GM18520 (cell line): ENCODE measurements around the gene MMP2.

Experiments
- ATAC-seq: cut with Tn5 transposase; IDR thresholded peaks from one replicate; pipeline ENCODE4 v1.9.1; 2021; ENCODE audit not compliant: unreplicated experiment

Gene MMP2

DNA sequence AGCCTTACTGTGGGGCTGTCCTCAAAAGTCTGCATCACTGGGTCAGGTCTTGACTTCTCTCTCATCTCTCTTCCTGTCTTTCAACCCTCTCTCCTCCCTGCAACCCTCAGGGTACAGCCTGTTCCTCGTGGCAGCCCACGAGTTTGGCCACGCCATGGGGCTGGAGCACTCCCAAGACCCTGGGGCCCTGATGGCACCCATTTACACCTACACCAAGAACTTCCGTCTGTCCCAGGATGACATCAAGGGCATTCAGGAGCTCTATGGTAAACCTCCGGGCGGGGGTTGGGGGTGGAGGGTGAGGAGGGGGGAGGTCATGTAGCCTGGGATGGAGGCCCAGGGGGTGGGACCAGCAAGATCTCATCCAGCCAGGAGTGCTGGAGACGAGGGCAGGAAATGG is 12.7 kb downstream of the MMP2 start:
- ATAC-seq = no peak

DNA sequence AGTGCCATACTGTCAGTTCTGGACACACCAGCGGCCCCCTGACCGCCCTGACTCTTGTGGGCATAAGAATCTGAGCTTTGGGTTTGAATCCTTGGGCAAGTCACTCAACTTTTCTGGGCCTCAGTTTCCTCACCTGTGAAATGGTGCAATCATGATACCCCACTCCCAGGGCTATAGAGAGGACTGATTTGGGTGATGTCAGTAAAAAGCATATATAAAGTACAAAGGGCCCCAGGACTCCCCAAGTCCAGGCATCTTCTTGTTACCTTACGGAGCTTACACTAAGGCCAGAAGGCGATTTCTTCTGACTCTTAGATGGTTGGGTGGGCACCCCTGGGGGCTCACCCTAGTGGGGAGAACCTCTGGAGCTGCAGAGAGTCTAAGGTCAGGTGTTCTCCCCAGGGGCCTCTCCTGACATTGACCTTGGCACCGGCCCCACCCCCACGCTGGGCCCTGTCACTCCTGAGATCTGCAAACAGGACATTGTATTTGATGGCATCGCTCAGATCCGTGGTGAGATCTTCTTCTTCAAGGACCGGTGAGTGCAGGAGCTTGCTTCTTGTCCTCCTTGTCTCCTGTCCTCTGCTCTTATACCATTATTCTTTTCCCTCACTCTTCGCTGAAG is 13.9 kb downstream of the MMP2 start:
- ATAC-seq = no peak

DNA sequence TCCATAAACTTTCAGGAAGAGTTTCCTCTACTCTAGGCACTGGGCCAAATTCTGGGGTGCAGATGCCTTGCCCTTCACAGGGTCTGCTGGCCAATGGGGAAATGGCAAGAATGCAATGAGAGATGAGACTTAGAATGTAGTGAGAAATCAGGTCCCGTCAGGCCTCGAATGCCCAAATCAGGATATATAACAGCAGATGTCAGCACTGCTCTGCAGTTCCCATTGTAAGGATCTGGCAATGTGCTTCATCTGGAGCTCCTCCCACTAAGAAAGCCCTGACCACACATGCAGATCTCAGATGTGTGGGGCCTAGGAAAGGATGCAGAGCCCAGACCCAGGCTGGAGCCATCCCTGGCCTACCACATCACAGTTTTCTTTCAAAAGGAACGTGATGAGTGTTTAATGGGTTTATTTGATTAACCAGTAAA is 16.0 kb downstream of the MMP2 start:
- ATAC-seq = no peak

DNA sequence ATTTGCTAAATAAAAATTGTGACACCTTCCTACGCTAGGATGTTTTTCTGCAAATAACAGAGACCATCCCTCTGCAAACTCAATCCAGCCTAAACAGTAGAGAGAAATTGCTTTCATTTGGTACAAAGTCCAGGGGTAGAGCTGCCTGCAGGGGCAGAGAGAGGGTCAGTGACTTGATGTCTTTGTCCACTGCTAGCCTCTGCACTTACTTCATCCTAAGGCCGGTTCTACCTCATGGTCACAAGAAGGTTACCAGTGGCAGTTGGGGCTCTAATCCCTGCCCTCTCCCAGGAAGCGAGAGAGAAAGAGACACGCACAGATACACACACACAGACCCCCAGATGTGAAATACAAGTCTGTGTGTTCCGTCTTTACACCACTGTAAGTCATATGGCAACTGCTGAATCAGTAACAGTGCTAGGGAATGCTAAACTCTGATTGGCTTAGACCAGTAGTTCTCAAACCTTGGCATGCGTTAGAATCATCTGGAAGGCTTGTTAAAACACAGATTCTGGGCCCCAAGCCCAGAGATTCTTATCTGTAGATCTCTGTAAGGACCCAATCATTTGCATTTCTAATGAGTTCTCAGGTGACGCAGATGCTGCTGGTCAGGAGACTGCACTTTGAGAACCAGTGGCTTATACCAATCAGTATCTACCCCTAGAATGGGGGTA is 16.8 kb downstream of the MMP2 start:
- no peak for ATAC-seq

DNA sequence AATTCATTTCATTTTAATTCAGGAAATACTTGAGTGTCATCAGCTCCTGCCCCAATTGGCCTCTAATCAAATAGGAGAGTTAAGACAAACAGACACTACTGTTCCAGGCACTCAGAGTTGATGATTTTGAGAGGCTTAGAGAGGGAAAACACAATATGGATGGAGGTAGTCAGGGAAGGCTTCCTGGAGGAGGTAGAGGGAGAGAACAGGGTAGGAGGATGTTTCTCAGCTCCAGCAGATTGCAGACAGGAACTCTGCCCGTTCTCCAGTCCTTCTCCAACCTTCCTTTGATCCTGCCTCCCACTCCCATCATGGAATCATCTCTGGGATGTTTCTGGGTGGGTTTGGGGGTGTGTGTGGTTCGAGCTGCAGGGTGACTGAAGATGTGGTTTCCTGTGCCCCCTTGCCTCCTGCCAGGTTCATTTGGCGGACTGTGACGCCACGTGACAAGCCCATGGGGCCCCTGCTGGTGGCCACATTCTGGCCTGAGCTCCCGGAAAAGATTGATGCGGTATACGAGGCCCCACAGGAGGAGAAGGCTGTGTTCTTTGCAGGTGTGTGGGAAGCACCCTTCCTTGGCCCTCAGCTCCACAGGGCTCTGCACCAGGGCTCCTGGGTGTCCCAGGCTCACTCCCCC is 17.6 kb downstream of the MMP2 start:
- ATAC-seq = no peak

DNA sequence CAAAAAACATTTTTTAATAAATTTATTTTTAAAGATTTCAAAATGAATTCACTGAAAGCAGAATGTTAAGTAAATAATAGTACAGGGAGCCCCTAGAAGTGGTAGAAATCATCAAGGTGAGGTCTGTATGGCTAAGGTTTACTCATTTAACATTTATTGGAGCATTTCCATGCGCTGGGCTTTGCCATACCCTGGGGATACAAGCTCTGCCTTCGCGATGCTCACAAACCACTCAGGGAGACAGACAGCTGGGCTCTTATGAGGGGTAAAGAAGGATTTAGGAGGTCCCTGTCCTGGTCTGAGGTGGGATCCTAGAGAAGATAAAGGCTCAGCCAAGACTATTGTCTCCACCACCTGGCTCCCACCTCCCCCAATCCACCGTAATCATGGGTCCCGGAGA is 18.6 kb downstream of the MMP2 start:
- no peak for ATAC-seq

DNA sequence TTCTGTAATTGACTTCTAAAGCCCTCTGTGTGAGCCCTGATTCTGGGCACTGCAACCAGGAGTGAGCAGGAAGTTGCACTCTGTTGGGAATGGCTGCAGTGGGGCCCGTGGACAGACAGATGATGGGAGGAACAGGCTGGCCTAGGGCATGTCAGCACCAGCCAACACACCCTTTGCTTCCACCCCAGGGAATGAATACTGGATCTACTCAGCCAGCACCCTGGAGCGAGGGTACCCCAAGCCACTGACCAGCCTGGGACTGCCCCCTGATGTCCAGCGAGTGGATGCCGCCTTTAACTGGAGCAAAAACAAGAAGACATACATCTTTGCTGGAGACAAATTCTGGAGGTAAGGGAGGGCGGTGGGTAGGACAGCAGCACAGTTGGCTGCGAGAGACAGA is 19.1 kb downstream of the MMP2 start:
- no peak for ATAC-seq

DNA sequence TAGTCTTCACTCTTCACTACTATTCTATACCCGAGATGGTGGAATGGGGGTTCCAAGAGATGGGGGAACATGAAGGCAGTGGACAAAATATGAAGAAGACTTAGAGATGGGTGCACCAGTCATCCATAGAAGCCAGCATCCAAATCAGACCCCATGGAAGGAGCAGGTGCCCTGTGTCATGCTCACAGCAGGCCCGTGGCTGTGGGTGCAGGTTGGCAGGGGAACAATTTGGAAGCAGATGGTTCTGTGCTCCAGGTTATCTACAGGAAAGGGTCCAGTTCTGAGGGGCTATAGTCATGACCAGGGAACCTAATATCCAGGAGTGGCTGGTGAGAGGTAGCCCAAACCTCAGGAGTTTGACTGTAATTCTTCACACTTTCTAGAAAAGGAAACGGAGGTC is 20.3 kb downstream of the MMP2 start:
- no peak for ATAC-seq

DNA sequence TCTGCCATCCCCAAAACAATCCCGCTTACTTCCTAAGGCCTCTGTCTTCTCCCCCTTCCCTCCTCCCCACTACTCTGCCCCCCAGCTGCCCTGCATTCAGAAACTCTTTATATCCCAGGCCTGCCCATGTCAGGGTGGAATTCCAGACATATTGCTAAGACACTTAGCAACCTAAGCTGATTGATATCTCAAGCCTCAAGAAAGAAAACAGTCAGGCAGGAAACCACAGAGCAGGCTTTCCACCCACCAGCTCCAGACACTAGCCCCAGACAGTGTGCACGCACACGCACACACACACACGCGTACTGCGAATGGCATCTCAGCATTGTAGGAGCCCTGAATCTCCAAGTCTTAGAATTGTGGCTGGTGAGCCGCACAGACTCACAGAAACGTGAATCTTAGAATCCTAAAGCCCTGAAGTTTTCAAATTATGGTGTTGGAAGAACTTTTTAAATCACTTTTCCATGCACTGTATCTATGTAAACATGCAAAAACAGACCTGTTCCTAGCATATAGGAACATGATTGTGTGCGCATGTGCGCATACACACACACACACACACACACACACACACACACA is 21.0 kb downstream of the MMP2 start:
- ATAC-seq = no peak

DNA sequence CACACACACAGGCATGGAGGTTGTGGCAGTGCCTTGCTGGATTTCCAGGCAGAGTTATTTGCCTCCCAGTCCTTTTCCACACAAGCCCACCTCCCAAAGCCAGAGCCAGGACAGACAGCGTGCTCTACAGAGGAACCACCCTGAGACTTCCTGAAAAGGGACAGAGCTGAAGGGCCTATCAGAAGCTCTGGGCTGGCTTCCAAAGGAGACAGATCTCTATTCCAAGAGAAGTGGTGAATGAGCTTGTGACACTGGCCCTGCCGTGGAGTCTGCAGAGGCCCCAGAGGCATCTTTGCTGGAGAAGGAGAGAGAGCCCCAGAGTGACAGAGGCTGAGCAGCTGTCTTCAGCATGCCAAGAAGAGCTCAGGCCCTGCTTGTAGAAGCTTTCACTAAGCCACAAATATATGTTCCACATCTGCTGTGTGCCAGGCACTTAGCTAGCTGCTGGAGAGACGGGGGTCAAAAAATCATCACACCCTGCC is 21.6 kb downstream of the MMP2 start:
- ATAC-seq = no peak

DNA sequence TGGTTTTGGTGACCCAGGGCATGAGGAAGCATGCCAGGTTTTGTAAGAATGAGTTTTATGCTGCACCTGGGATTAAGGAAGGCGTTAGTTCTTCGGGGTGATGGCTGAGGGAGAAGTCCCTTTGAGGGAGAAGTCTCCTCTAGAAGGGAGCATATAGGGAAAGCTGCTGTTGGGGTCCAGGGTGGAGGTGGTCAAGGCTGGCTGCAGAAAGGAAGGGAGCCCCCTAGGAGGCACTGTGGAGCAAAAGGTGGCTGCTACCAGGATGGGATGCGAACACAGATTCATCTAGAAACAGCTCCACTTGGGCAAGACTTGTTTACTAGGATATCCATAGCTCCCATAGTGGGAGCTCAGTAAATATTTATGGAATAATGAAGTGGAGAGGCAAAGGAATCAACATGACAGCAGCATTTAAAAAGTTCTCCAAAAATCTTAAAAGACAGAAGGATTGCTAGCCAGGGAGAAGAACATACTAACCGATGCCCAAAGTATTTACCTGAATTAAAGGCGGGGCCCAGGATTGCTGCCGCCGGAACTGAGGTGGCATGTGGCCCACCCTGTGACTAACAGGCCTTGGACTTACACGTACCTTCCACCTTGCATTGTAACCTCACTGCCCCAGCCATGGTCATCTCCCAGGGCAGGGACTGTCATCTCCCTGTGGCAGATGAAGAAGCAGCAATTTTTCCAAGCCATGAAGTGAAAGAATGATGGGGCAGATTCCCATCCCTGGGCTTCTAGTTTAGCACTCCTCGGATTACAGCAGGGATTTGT is 22.7 kb downstream of the MMP2 start:
- no peak for ATAC-seq

DNA sequence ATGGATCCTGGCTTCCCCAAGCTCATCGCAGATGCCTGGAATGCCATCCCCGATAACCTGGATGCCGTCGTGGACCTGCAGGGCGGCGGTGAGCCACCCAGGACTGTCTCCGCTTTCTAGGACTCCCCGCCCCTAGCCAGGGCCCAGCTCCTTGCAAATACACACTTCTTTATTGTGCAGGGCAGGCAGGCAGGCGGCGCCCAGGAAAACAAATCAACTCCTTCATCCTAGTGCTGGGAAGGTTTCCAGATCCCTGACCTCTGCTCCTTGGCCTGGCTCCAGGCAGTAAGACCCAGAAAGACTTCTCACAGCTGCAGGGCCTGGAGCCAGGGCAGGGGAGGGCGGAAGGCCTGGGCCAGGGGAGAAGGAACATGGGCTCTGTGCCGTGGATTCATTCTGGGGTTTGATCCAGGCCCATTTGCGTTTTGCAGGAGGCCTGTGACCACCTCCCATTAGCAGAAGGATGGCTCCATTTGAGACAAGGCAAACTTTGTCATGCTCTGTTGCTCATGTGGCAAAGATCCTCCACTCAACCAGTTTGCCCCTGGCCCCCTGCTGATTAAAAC is 23.9 kb downstream of the MMP2 start:
- ATAC-seq = no peak

DNA sequence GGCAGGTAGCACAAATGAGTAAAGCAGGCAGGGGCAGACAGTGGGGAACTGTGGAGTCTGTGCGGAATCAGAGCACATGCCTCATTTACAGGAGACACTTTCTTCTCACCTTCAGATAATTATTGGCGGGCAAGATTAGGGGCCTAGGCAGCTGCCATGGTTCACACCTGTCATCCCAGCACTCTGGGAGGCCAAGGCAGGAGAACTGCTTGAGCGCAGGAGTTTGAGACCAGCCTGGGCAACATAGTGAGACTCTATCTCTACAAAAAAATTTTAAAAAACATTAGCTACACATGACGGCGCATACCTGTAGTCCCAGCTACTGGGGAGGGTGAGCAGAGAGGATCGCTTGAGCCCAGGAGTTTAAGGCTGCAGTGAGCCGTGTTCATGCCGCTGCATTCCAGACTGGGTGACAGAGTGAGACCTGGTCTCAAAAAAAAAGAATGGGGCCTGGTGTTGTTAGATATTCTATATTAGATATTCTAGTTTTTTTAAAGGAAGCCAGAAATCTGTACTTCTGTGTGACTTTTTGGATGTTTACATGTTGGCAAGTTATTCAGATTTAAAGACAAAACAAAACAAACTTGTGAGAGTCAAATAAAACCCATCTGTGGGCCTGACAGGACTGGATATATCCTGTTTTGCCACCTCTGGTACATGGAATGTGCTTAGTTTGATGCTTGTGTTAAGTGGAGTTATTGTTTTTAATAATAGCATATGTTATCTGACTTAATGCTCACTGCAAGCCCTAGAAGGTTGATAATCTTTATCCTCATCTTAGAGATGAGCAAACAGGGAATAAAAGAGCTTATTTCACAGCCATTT is 24.9 kb downstream of the MMP2 start:
- ATAC-seq = no peak

DNA sequence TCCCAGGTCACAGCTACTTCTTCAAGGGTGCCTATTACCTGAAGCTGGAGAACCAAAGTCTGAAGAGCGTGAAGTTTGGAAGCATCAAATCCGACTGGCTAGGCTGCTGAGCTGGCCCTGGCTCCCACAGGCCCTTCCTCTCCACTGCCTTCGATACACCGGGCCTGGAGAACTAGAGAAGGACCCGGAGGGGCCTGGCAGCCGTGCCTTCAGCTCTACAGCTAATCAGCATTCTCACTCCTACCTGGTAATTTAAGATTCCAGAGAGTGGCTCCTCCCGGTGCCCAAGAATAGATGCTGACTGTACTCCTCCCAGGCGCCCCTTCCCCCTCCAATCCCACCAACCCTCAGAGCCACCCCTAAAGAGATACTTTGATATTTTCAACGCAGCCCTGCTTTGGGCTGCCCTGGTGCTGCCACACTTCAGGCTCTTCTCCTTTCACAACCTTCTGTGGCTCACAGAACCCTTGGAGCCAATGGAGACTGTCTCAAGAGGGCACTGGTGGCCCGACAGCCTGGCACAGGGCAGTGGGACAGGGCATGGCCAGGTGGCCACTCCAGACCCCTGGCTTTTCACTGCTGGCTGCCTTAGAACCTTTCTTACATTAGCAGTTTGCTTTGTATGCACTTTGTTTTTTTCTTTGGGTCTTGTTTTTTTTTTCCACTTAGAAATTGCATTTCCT is 26.5 kb downstream of the MMP2 start:
- no peak for ATAC-seq

DNA sequence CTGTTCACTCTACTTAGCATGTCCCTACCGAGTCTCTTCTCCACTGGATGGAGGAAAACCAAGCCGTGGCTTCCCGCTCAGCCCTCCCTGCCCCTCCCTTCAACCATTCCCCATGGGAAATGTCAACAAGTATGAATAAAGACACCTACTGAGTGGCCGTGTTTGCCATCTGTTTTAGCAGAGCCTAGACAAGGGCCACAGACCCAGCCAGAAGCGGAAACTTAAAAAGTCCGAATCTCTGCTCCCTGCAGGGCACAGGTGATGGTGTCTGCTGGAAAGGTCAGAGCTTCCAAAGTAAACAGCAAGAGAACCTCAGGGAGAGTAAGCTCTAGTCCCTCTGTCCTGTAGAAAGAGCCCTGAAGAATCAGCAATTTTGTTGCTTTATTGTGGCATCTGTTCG is 27.1 kb downstream of the MMP2 start:
- ATAC-seq = no peak

DNA sequence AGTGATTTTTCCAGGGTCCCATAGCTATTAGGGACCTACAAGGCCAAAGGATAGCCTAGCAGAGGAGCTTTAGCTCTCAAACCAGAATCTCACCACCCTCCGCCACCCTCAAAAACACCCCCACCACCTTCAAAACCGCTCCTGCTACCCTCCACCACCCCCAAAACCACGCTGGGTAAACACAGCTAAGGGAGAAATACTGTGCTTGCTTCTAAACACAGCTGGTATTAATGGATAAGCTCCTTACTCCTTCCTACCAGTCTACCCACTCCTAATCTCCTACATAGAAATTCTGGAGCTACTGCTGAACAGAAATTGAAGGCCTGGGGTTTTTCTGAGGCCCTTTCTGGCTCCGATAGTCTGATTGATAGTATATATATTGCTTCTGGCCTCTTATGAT is 27.7 kb downstream of the MMP2 start:
- no peak for ATAC-seq

DNA sequence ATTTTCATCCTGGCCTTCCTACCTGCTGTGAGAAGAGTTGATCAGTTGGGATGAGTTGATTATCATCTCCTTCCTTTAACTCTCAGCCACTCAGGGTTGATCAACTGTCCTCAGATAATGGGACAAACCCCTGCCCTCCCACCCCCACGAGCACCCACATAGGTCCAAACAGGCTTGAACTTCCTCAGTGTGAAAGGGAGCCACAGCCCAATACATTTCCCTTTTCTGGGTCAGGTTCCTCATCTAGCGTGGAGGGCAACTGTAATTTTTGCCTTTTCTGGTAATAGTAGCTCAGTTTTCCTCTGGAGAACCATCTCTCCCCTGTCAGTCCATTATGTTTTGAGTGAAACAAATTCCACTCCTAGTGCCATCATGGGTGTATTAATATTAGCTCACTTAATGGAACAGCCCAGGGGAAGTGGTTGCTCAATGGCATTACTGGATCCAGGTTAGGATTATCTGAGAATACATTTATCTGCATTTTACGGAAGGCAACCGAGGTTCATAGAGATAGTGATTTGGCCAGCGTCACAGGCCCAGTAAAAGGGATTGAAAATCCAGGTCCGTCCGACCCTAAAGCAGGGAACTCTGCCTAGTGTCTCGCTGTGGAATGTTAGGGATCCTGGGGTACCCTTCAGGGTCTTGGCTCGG is 29.4 kb downstream of the MMP2 start:
- ATAC-seq = no peak

DNA sequence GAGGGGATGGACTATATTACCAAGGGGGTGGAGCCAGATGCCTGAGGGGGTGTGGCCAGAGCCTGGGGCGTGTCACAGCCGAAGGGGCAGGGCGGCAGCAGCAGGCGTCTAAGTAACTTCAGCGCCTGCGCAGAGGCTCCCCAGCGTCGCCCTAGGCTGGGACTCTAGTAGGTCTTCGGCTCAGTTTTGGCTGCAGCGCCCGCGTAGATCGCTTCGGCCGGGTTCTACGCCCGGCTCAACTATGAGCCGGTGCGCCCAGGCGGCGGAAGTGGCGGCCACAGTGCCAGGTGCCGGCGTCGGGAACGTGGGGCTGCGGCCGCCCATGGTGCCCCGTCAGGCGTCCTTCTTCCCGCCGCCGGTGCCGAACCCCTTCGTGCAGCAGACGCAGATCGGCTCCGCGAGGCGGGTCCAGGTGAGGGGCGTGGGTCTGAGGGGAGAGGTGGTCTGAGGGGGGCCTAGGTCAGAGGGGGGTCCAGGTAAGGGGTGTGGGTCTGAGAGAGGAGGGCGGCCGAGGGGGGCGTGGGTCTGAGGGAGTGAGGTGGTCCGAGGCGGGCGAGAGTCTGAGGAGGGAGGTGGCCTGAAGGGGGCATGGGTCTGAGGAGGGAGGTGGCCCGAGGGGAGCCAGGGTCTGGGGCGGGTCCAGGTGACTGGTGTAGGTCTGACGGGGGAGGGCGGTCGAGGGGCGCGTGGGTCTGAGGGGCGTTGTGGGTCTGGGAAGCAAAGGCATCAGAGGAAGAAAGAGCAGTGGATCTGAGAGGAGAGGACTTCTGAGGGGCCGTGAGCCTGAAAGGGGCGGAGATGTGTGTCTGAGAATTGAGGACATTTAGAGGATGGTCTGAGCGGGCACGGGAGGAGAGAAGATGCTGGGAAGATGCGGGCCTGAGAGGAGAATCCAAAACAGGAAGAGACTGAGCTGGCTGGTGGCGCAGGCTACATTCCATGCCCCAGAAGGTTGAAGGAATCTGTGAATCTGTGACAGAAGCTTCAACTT is 30.2 kb downstream of the MMP2 start, which contains the start of gene LPCAT2:
LPCAT2 (plus strand) TSS at position 132 of the 991 bp plus-strand sequence; CDS start at position 242, 110 bp downstream.
- ATAC-seq = no peak
